Fibroblast of villous mesenchyme (primary cell): ENCODE data around the gene RICTOR. TPM values are rescaled to one million over a fixed set of nuclear protein-coding genes. Genes with fewer than 3 reads are reported as not detected.

ENCODE experiments used
- DNase-seq: peaks from one replicate; pipeline ENCODE4 v3.0.0-alpha.2; 2010; ENCODE audit warnings: low read depth
- H3K4me3 ChIP-seq: 2 replicates; pipeline ENCODE4 v1.5.1; 2011; ENCODE audit warnings: low read depth, mild to moderate bottlenecking, low read length
- total RNA-seq: library from RNA; depleted of rRNA; stranded (reverse); fragments of >200 nt; gene quantifications from 2 replicates; pipeline ENCODE4 v1.2.3, GENCODE V29; 2012
- TF ChIP-seq, protein P1 (sequence below): IDR thresholded peaks from 2 replicates; pipeline ENCODE4 v1.5.1; 2012; ENCODE audit warnings: low read depth, mild to moderate bottlenecking, low read length; ENCODE audit not compliant: insufficient read depth

RICTOR gene
- total RNA-seq, 1 donor, result 50.1 TPM

DNA sequence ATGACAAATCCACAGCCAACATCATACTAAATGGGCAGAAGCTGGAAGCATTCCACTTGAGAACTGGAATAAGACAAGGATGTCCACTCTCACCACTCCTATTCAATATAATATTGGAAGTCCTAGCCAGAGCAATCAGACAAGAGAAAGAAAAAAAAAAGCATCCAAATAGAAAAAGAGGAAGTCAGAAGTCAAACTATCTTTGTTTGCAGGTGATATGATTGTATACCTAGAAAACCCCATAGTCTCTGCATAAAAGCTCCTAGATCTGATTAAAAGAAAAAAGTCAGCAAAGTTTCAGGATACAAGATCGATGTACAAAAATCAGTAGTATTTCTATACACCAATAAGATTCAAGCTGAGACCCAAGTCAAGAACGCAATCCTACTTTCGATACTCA lies 162.3 kb downstream of the RICTOR start:
- TF ChIP-seq, protein P1, sequence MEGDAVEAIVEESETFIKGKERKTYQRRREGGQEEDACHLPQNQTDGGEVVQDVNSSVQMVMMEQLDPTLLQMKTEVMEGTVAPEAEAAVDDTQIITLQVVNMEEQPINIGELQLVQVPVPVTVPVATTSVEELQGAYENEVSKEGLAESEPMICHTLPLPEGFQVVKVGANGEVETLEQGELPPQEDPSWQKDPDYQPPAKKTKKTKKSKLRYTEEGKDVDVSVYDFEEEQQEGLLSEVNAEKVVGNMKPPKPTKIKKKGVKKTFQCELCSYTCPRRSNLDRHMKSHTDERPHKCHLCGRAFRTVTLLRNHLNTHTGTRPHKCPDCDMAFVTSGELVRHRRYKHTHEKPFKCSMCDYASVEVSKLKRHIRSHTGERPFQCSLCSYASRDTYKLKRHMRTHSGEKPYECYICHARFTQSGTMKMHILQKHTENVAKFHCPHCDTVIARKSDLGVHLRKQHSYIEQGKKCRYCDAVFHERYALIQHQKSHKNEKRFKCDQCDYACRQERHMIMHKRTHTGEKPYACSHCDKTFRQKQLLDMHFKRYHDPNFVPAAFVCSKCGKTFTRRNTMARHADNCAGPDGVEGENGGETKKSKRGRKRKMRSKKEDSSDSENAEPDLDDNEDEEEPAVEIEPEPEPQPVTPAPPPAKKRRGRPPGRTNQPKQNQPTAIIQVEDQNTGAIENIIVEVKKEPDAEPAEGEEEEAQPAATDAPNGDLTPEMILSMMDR, result no peak

DNA sequence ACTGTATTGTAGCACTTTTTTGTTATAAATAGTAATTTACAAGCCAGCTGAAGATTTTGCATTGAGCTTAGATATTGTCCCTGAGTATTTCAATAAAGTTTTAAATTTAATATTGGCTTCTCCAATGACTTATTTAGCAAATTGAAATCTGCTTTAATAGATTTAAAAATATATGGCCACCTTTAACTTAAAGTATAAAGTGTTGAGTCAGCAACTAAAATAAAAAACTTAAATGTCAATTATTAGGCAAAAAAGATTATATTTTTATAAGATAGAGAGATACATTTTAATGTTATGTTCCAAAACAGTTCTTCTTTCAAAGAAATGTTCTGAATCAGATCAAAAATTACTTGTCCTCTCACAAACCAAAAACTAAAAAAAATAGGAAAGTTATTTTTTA lies 167.7 kb downstream of the RICTOR start:
- DNase-seq, result no peak
- no peak overlapping the region for H3K4me3 ChIP-seq
- TF ChIP-seq, protein P1, result no peak

More for the DNA sequence above, 162.3 kb downstream of the RICTOR start:
- H3K4me3 ChIP-seq, result no peak overlapping the region
- no peak for DNase-seq

DNA sequence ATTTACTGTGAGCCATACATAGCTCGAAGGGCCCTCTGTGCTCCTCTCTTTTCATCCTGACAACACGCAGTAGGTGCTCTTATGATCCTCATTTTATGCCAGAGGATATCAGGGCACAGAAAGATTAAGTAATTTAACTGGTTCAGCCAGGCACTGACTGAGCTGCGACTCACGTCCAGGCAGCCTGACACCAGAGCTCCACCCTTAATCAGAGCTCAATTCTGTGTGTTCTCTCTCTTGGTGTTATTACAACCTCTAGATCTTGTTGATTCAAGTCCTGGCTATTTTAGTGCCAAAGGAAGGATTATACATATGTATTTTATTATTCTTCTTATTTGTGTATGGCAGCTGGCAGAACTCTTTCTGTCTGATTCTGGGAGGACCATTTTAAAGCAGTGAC lies 168.7 kb downstream of the RICTOR start:
- TF ChIP-seq, protein P1, result no peak
- no peak for DNase-seq
- H3K4me3 ChIP-seq, result no peak overlapping the region

DNA sequence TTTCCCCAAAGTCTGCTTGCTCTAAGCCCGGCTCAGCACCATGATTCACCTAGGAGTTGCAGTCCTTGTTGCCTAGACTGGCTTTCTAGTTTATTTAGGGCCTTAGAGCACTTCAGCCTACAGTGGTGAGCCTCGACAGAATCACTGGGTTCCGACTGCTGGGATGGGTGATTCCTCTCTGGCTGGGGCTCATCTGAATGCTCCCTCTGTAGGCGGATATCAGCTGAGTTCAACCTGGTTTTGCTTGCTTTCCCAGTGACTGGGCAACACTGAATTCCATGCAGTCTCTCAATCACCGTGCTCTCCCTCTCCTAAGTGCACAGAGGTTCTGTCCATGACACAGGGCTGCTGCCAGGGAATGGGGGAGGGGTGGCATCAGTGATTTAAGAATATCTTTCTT lies 174.3 kb downstream of the RICTOR start:
- no peak overlapping the region for H3K4me3 ChIP-seq
- TF ChIP-seq, protein P1, result no peak
- DNase-seq, result no peak

DNA sequence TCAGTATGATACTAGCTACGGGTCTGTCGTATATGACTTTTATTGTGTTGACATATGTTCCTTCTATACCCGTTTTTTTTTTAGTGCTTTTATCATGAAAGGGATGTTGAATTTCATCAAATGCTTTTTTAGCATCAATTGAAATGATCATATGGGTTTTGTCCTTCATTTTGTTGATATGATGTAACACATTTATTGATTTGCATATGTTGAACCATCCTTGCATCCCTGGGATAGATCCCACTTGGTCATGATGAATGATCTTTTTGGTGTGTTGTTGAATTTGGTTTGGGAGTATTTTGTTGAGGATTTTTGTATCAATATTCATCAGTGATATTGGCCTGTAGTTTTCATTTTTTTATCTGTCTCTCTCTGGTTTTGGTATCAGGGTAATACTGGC lies 177.4 kb downstream of the RICTOR start:
- DNase-seq, result no peak
- TF ChIP-seq, protein P1, result no peak
- no peak overlapping the region for H3K4me3 ChIP-seq

DNA sequence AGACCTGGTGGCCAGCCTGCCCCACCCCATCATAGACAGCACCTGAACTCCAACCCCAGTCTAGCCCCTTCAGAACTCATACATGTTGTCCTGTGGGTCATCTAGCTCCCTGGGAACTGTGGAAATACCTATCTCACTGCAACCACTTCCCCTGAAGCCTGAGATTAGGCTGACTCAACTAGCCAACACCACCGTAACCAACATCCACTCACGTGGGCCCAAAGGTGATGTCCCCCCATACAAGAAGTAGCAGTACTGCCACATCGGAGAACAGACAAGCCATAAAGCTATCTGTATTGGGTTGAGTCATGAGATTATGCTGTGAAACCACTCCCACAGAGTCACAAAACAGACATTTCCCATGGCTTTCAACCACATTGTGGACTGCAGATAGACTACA lies 181.8 kb downstream of the RICTOR start:
- DNase-seq, result no peak
- no peak overlapping the region for H3K4me3 ChIP-seq
- TF ChIP-seq, protein P1, result no peak

DNA sequence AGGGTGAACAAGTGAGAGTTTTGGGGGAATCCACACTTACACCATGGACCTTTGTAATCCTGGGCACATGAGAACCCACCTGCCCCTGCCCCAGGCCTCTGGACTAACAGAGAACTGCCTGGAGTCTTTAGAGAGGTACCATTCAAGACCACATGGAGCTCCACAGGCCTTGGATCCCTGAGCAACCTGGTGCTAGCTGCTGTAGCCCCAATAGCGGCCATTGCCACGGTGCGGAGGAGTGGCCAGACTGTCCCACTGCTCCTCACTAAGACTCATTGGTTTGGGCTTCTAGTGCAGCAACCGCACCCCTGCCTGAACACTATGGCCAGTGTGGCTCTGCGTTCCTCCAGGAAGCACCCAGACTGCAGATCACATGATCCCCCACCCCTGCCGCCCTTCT lies 182.6 kb downstream of the RICTOR start:
- DNase-seq, result no peak
- no peak overlapping the region for H3K4me3 ChIP-seq
- TF ChIP-seq, protein P1, result no peak
